ENCODE results near the gene GSK3A.

GRCh38 chr19:42202290-42202880 is 40.0 kb downstream of the GSK3A start:
- TF ChIP-seq GATA3 (IDR thresholded peaks at IDR 0.05; ENCODE audit: low read depth, low read length), result no peak
- no peak for TF ChIP-seq GATA2 (IDR thresholded peaks at IDR 0.05; ENCODE audit: low read depth, low read length)

Measured in SH-SY5Y (cell line).